Measurements from ENCODE around the gene DPY19L1.

DPY19L1 gene

DNA sequence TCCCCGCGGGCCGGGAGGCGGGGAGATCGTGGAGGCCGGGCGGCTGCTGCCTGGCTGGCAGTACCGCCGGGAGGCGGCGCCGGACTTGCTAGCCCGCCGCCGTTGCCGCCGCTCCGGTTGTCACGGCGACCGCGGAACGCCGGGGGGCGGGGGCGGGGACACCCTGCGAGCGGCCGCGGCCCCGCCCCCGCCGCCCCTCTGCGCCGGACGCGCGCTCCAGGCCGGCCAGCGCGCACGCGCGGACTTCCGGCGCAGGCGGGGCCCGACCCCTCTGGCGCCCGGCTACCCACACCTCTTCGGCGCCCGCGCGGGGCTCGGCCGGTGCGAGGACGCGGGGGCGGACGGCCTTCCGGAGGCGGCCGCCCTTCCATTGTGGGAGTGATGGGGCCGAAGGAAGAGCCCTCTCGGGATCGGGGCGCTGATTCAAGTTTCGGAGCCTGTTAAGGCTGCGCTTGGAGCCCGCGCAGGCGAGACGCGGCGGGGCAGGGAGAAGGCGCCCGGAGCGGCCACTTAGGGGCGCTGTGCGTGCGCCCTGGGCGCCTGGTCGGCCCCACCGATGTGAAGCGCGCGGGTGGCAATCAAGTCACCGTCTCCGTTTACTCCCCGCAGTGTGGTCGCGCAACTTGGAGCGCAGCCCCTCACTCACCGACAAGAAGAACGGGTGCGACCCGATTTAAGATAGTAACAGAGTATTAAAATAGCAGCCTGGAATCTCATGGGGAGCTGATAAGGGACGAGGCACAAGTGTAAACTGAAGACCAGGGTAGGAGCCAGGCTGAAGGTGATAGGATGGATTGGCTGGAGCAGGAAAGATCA, 449 bp upstream of the DPY19L1 start:
- TF ChIP-seq EP300 (IDR thresholded peaks at IDR 0.05; ENCODE audit: borderline replicate concordance), result 0 out of 2 replicates have a peak, but pooled peaks have one; percentile 13
- TF ChIP-seq, protein P1, sequence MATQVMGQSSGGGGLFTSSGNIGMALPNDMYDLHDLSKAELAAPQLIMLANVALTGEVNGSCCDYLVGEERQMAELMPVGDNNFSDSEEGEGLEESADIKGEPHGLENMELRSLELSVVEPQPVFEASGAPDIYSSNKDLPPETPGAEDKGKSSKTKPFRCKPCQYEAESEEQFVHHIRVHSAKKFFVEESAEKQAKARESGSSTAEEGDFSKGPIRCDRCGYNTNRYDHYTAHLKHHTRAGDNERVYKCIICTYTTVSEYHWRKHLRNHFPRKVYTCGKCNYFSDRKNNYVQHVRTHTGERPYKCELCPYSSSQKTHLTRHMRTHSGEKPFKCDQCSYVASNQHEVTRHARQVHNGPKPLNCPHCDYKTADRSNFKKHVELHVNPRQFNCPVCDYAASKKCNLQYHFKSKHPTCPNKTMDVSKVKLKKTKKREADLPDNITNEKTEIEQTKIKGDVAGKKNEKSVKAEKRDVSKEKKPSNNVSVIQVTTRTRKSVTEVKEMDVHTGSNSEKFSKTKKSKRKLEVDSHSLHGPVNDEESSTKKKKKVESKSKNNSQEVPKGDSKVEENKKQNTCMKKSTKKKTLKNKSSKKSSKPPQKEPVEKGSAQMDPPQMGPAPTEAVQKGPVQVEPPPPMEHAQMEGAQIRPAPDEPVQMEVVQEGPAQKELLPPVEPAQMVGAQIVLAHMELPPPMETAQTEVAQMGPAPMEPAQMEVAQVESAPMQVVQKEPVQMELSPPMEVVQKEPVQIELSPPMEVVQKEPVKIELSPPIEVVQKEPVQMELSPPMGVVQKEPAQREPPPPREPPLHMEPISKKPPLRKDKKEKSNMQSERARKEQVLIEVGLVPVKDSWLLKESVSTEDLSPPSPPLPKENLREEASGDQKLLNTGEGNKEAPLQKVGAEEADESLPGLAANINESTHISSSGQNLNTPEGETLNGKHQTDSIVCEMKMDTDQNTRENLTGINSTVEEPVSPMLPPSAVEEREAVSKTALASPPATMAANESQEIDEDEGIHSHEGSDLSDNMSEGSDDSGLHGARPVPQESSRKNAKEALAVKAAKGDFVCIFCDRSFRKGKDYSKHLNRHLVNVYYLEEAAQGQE (IDR thresholded peaks at IDR 0.05; ENCODE audit: low read depth), result no peak
- TF ChIP-seq, protein P2, sequence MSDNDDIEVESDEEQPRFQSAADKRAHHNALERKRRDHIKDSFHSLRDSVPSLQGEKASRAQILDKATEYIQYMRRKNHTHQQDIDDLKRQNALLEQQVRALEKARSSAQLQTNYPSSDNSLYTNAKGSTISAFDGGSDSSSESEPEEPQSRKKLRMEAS (IDR thresholded peaks at IDR 0.05), result no peak
- peak; percentile 94 for TF ChIP-seq EGR1 (IDR thresholded peaks at IDR 0.05)
- peak; percentile 34; the same call in 1 of the 2 replicates for TF ChIP-seq RAD21 (IDR thresholded peaks at IDR 0.05; ENCODE audit: low read depth)
- TF ChIP-seq TAF1 (IDR thresholded peaks at IDR 0.05; ENCODE audit: low read depth), result peak; percentile 25
- TF ChIP-seq, protein P3, sequence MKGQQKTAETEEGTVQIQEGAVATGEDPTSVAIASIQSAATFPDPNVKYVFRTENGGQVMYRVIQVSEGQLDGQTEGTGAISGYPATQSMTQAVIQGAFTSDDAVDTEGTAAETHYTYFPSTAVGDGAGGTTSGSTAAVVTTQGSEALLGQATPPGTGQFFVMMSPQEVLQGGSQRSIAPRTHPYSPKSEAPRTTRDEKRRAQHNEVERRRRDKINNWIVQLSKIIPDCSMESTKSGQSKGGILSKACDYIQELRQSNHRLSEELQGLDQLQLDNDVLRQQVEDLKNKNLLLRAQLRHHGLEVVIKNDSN (IDR thresholded peaks at IDR 0.05), result no peak
- TF ChIP-seq CEBPB (IDR thresholded peaks at IDR 0.05), result no peak
- TF ChIP-seq ZBTB7A (IDR thresholded peaks at IDR 0.05; ENCODE audit: low read depth), result peak; percentile 67; the same call in 1 of the 2 replicates

DNA sequence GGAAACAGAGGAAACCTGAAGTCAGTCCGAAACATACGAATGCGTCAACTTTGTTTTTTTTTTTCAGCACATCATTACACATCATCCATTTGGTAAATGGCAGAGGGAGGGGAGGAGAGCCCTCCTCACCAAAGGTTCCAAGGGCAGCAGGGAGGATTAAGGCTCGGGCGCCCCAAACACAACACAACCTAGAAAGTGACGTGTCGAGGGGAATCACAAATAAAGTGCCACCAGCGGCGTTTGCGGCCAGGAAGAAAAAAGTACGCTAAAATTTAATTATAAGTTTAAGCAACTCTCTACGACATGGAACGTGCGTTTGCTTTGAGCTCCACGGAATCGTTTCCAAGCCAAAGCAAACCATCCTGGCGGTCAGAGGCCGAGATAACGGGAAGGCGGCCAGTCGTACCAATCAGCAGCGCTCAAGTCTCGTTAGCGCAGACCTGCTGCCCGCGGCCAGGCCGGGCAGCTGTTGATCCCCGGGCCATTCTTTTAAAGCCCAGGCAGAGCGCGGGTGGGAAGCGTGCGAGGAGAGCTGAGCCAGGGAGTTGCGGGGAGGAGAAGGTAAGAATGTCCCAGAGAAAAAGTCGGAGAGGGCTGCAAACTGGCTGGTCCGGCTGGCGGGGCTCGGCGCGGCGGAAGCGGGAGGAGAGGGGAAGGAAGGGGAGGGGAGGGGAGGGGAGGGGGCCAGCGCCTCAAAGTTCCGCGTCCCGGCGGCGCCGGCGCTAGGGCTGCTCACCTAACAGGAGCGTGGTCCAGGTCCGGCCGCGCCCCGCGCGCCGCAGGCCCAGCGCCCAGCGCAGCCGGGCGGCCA, 719 bp downstream of the DPY19L1 start:
- TF ChIP-seq EP300 (IDR thresholded peaks at IDR 0.05; ENCODE audit: borderline replicate concordance) (no peak), NFIC (IDR thresholded peaks at IDR 0.05) (no peak), CEBPB (IDR thresholded peaks at IDR 0.05) (no peak), RAD21 (IDR thresholded peaks at IDR 0.05; ENCODE audit: low read depth) (no peak), YY1 (IDR thresholded peaks at IDR 0.05; ENCODE audit: low read depth) (no peak), FOXM1 (IDR thresholded peaks at IDR 0.05; ENCODE audit: borderline replicate concordance, low read depth) (no peak), ZBTB7A (IDR thresholded peaks at IDR 0.05; ENCODE audit: low read depth) (no peak), EGR1 (IDR thresholded peaks at IDR 0.05) (no peak), CREB1 (IDR thresholded peaks at IDR 0.05; ENCODE audit: low read depth) (no peak), TEAD4 (IDR thresholded peaks at IDR 0.05) (no peak), TAF1 (IDR thresholded peaks at IDR 0.05; ENCODE audit: low read depth) (no peak), TCF12 (IDR thresholded peaks at IDR 0.05; ENCODE audit: low read depth) (no peak)
- TF ChIP-seq, protein P2 (IDR thresholded peaks at IDR 0.05), result no peak; the same call in 1 of the 2 replicates
- TF ChIP-seq, protein P1 (IDR thresholded peaks at IDR 0.05; ENCODE audit: low read depth), result no peak
- TF ChIP-seq, protein P3 (IDR thresholded peaks at IDR 0.05), result no peak

DNA sequence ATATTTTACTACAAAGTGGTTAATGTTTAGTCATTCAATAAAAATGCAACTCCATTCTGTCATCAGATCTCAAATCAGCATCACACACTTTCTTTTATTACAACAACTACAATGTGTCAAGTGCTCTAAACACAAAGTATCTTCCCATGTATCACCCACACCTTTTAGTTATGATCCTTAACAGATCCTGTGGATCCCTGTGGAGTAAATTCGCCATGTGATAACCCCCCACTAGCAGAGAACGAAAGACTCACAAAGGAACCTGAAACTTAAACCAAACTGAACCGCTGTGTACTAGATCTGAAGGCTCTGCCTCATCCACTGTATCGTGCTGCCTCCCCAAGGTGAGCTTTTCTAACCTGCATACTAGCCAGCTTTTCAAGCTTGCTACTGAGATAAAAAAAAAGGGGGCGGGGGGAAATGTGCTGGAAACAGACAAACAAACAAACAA, 1.7 kb downstream of the DPY19L1 start:
- TF ChIP-seq EGR1 (IDR thresholded peaks at IDR 0.05) (no peak), FOXM1 (IDR thresholded peaks at IDR 0.05; ENCODE audit: borderline replicate concordance, low read depth) (no peak), NFIC (IDR thresholded peaks at IDR 0.05) (no peak), ZBTB7A (IDR thresholded peaks at IDR 0.05; ENCODE audit: low read depth) (no peak), TEAD4 (IDR thresholded peaks at IDR 0.05) (no peak), YY1 (IDR thresholded peaks at IDR 0.05; ENCODE audit: low read depth) (no peak), TAF1 (IDR thresholded peaks at IDR 0.05; ENCODE audit: low read depth) (no peak), TCF12 (IDR thresholded peaks at IDR 0.05; ENCODE audit: low read depth) (no peak)
- TF ChIP-seq, protein P3 (IDR thresholded peaks at IDR 0.05), result no peak
- TF ChIP-seq, protein P2 (IDR thresholded peaks at IDR 0.05), result no peak

DNA sequence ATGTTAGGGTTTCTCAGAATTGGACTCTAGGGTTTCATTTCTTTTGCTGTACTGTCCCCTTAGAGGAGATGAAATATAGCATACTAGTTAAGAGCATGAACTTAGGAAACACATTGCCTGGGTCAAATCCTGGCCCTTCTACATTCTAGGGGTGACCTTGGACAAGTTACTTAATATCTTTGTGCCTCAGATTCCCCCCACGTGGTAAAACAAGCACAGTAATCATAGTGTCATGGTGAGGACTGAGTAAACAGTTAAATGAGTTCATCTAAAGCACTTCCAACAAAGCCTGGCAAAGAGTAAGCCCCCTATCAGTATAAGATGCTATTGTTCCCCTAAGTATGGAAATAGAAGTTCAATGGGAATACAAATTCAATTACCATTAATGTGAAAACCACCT, 5.1 kb downstream of the DPY19L1 start:
- TF ChIP-seq, protein P2 (IDR thresholded peaks at IDR 0.05), result no peak
- TF ChIP-seq EGR1 (IDR thresholded peaks at IDR 0.05) (no peak), TAF1 (IDR thresholded peaks at IDR 0.05; ENCODE audit: low read depth) (no peak), ZBTB7A (IDR thresholded peaks at IDR 0.05; ENCODE audit: low read depth) (no peak), TEAD4 (IDR thresholded peaks at IDR 0.05) (no peak), RAD21 (IDR thresholded peaks at IDR 0.05; ENCODE audit: low read depth) (no peak), FOXM1 (IDR thresholded peaks at IDR 0.05; ENCODE audit: borderline replicate concordance, low read depth) (no peak)
- TF ChIP-seq, protein P1 (IDR thresholded peaks at IDR 0.05; ENCODE audit: low read depth), result no peak
